ENCODE results near the gene F10.

- TF ChIP-seq CTCF (IDR thresholded peaks at IDR 0.05; ENCODE audit: low read depth, low read length) = no peak
- TF ChIP-seq MAX (IDR thresholded peaks at IDR 0.05; ENCODE audit: low read depth, low read length) = no peak
- no peak for TF ChIP-seq POLR2A (IDR thresholded peaks at IDR 0.05; ENCODE audit: extremely low read depth, insufficient read length)
- no peak for TF ChIP-seq MYC (IDR thresholded peaks at IDR 0.05; ENCODE audit: low read depth, low read length)
Observed at GRCh38 chr13:113141601-113141970, 19.0 kb downstream of the F10 start.

All from NB4 (cell line).